WTC11 (cell line): Measurements from ENCODE around the gene ENTREP1. TPM values are rescaled to one million over a fixed set of nuclear protein-coding genes. Genes with fewer than 3 reads are reported as not detected.

Source experiments
- ATAC-seq: fragments of 200-7000 bp; cut with Tn5 transposase; 2 replicates; pipeline ENCODE4 v1.10.0; 2021; ENCODE audit warnings: mild to moderate bottlenecking, moderate library complexity
- CTCF ChIA-PET: fragments of 300-600 bp; sonication (Branson Sonifier 250); formaldehyde crosslinking; loops from one replicate; lab custom pipeline; 2021; ENCODE audit warnings: antibody characterized with exemption; lab: Charles Lee
- POLR2A ChIA-PET: fragments of 350-600 bp; sonication (Branson Sonifier 250); formaldehyde crosslinking; loops from one replicate; lab custom pipeline; 2021; ENCODE audit warnings: antibody characterized with exemption; lab: Charles Lee
- DNase-seq: peaks from one replicate; pipeline ENCODE4 v3.0.0; 2021; ENCODE audit warnings: low spot score
- H3K27ac Mint-ChIP-seq: 2 replicates; pipeline ENCODE4 v1.8.0; 2021; ENCODE audit warnings: mixed read lengths
- H3K27me3 Mint-ChIP-seq: 2 replicates; pipeline ENCODE4 v1.8.0; 2021; ENCODE audit warnings: low read depth, mild to moderate bottlenecking, moderate library complexity, mixed read lengths
- H3K36me3 Mint-ChIP-seq: 2 replicates; pipeline ENCODE4 v1.8.0; 2021; ENCODE audit warnings: mixed read lengths
- H3K4me1 Mint-ChIP-seq: 2 replicates; pipeline ENCODE4 v1.8.0; 2022; ENCODE audit warnings: mixed read lengths
- H3K4me3 Mint-ChIP-seq: 2 replicates; pipeline ENCODE4 v1.8.0; 2021; ENCODE audit warnings: mild to moderate bottlenecking, moderate library complexity, mixed read lengths
- H3K9me3 Mint-ChIP-seq: 2 replicates; pipeline ENCODE4 v1.8.0; 2021; ENCODE audit warnings: mixed read lengths
- CREB1 ChIP-seq: sonication (generic); formaldehyde crosslinking; IDR thresholded peaks from 2 replicates; pipeline ENCODE4 v1.8.0; 2023; ENCODE audit warnings: mild to moderate bottlenecking, missing genetic modification reagents
- CREM ChIP-seq: sonication (generic); formaldehyde crosslinking; IDR thresholded peaks from 2 replicates; pipeline ENCODE4 v1.8.1; 2022; ENCODE audit warnings: mild to moderate bottlenecking, missing genetic modification reagents, moderate library complexity
- JAZF1 ChIP-seq: fragments of 250-450 bp; sonication (Bioruptor Pico); IDR thresholded peaks from 2 replicates; pipeline ENCODE4 v1.9.0; 2021; ENCODE audit warnings: moderate library complexity, mild to moderate bottlenecking, inconsistent platforms
- JUN ChIP-seq: sonication (generic); formaldehyde crosslinking; IDR thresholded peaks from 2 replicates; pipeline ENCODE4 v1.8.0; 2023; ENCODE audit warnings: mild to moderate bottlenecking, missing genetic modification reagents
- NR2C2 ChIP-seq: sonication (generic); formaldehyde crosslinking; IDR thresholded peaks from 2 replicates; pipeline ENCODE4 v1.8.0; 2022; ENCODE audit warnings: mild to moderate bottlenecking, missing genetic modification reagents
- RELA ChIP-seq: sonication (generic); formaldehyde crosslinking; IDR thresholded peaks from 2 replicates; pipeline ENCODE4 v1.8.1; 2022; ENCODE audit warnings: missing genetic modification reagents, mild to moderate bottlenecking, borderline replicate concordance
- TEAD1 ChIP-seq: sonication (generic); formaldehyde crosslinking; IDR thresholded peaks from 2 replicates; pipeline ENCODE4 v1.8.0; 2022; ENCODE audit warnings: mild to moderate bottlenecking, missing genetic modification reagents
- ZNF121 ChIP-seq: sonication (generic); formaldehyde crosslinking; IDR thresholded peaks from 2 replicates; pipeline ENCODE4 v1.8.0; 2023; ENCODE audit warnings: missing genetic modification reagents
- total RNA-seq: library from RNA; stranded (reverse); gene quantifications from 3 replicates; pipeline ENCODE4 v1.2.3, GENCODE V29; 2021
- TF ChIP-seq, protein P1 (sequence below): sonication (generic); formaldehyde crosslinking; IDR thresholded peaks from 2 replicates; pipeline ENCODE4 v1.8.0; 2022; ENCODE audit warnings: mild to moderate bottlenecking, missing genetic modification reagents
- TF ChIP-seq, protein P2 (sequence below): sonication (generic); formaldehyde crosslinking; IDR thresholded peaks from 2 replicates; pipeline ENCODE4 v1.8.0; 2022; ENCODE audit warnings: mild to moderate bottlenecking, missing genetic modification reagents
- TF ChIP-seq, protein P3 (sequence below): sonication (generic); formaldehyde crosslinking; IDR thresholded peaks from 2 replicates; pipeline ENCODE4 v1.8.1; 2022; ENCODE audit warnings: missing genetic modification reagents, borderline replicate concordance
- TF ChIP-seq, protein P4 (sequence below): sonication (generic); formaldehyde crosslinking; IDR thresholded peaks from 2 replicates; pipeline ENCODE4 v1.8.1; 2023; ENCODE audit warnings: mild to moderate bottlenecking, missing genetic modification reagents
- TF ChIP-seq, protein P5 (sequence below): sonication (generic); formaldehyde crosslinking; IDR thresholded peaks from 2 replicates; pipeline ENCODE4 v1.8.1; 2022; ENCODE audit warnings: mild to moderate bottlenecking, moderate library complexity, missing genetic modification reagents
- TF ChIP-seq, protein P6 (sequence below): sonication (generic); formaldehyde crosslinking; IDR thresholded peaks from 2 replicates; pipeline ENCODE4 v1.8.0; 2023; ENCODE audit warnings: missing genetic modification reagents, mild to moderate bottlenecking, borderline replicate concordance
- TF ChIP-seq, protein P7 (sequence below): sonication (generic); formaldehyde crosslinking; IDR thresholded peaks from 2 replicates; pipeline ENCODE4 v1.8.1; 2023; ENCODE audit warnings: mild to moderate bottlenecking, moderate library complexity, missing genetic modification reagents
- TF ChIP-seq, protein P8 (sequence below): sonication (generic); formaldehyde crosslinking; IDR thresholded peaks from 2 replicates; pipeline ENCODE4 v1.8.1; 2022; ENCODE audit warnings: low read depth, mild to moderate bottlenecking, moderate library complexity, missing genetic modification reagents, borderline replicate concordance
- TF ChIP-seq, protein P9 (sequence below): fragments of 250-450 bp; sonication (Bioruptor Pico); IDR thresholded peaks from 2 replicates; pipeline ENCODE4 v1.9.0; 2021; ENCODE audit warnings: mild to moderate bottlenecking, borderline replicate concordance

The ENTREP1 gene
- total RNA-seq, 1 experiment from 2014 or later = 22.4 TPM

DNA sequence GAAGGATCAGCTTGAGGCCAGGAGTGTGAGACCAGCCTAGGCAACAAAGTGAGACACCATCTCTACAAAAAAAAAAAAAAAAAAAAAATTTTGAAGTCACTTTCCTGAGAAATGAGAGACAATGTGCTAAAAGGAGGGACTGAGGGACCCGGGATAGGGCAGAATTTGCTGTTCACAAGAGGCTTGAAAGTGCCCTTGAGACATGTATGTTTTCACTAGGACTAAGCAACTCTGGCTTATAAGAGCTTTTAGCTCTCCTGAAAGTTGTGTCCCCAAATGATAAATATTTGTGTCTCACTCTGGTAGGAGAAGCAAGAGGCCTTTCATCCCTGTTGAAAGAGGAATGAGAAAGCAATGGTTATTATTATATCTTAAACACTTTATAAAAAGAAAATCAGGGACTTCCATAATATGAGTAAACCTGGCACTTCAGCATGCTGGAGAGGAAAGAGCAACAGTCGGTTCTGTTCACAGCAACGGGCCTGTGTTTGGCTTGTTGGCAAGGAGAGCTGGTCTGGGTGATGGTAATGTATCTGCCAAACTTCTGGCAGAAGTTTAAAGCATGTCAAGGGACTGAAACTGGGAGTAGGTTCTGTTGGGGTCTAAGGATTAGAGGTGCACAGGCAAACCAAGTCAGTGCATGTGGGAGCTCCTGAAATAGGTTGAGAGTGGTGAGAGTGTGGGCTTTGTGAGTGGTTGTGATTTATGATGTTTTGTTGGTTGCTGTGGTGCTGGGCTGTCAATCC, 32.2 kb downstream of the ENTREP1 start:
- no peaks in the 10 kb centered on the region for H3K4me1 Mint-ChIP-seq
- peak overlapping the region; percentile 71; the same call in 1 of the 2 replicates for H3K27ac Mint-ChIP-seq
- ChIA-PET CTCF (no interaction called here), POLR2A (no interaction called here)
- DNase-seq (no peak), ATAC-seq (no peak)
- peaks cover 2% of the 10 kb centered on the region; the same call in 1 of the 2 replicates for H3K36me3 Mint-ChIP-seq
- no peaks in the 10 kb centered on the region for H3K27me3 Mint-ChIP-seq
- no peak overlapping the region for H3K4me3 Mint-ChIP-seq
- H3K9me3 Mint-ChIP-seq = no peaks in the 10 kb centered on the region
- TF ChIP-seq, protein P1, sequence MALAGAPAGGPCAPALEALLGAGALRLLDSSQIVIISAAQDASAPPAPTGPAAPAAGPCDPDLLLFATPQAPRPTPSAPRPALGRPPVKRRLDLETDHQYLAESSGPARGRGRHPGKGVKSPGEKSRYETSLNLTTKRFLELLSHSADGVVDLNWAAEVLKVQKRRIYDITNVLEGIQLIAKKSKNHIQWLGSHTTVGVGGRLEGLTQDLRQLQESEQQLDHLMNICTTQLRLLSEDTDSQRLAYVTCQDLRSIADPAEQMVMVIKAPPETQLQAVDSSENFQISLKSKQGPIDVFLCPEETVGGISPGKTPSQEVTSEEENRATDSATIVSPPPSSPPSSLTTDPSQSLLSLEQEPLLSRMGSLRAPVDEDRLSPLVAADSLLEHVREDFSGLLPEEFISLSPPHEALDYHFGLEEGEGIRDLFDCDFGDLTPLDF (CRISPR knock-in tag) = no peak
- TF ChIP-seq ZNF121 (CRISPR knock-in tag) = no peak
- TF ChIP-seq, protein P2, sequence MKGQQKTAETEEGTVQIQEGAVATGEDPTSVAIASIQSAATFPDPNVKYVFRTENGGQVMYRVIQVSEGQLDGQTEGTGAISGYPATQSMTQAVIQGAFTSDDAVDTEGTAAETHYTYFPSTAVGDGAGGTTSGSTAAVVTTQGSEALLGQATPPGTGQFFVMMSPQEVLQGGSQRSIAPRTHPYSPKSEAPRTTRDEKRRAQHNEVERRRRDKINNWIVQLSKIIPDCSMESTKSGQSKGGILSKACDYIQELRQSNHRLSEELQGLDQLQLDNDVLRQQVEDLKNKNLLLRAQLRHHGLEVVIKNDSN (CRISPR knock-in tag) = no peak
- TF ChIP-seq, protein P3, sequence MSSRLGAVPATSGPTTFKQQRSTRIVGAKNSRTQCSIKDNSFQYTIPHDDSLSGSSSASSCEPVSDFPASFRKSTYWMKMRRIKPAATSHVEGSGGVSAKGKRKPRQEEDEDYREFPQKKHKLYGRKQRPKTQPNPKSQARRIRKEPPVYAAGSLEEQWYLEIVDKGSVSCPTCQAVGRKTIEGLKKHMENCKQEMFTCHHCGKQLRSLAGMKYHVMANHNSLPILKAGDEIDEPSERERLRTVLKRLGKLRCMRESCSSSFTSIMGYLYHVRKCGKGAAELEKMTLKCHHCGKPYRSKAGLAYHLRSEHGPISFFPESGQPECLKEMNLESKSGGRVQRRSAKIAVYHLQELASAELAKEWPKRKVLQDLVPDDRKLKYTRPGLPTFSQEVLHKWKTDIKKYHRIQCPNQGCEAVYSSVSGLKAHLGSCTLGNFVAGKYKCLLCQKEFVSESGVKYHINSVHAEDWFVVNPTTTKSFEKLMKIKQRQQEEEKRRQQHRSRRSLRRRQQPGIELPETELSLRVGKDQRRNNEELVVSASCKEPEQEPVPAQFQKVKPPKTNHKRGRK = no peak
- TF ChIP-seq, protein P4, sequence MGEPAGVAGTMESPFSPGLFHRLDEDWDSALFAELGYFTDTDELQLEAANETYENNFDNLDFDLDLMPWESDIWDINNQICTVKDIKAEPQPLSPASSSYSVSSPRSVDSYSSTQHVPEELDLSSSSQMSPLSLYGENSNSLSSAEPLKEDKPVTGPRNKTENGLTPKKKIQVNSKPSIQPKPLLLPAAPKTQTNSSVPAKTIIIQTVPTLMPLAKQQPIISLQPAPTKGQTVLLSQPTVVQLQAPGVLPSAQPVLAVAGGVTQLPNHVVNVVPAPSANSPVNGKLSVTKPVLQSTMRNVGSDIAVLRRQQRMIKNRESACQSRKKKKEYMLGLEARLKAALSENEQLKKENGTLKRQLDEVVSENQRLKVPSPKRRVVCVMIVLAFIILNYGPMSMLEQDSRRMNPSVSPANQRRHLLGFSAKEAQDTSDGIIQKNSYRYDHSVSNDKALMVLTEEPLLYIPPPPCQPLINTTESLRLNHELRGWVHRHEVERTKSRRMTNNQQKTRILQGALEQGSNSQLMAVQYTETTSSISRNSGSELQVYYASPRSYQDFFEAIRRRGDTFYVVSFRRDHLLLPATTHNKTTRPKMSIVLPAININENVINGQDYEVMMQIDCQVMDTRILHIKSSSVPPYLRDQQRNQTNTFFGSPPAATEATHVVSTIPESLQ (CRISPR knock-in tag) = no peak
- TF ChIP-seq NR2C2 (CRISPR knock-in tag) = no peak
- TF ChIP-seq CREB1 (CRISPR knock-in tag) = no peak
- TF ChIP-seq, protein P5, sequence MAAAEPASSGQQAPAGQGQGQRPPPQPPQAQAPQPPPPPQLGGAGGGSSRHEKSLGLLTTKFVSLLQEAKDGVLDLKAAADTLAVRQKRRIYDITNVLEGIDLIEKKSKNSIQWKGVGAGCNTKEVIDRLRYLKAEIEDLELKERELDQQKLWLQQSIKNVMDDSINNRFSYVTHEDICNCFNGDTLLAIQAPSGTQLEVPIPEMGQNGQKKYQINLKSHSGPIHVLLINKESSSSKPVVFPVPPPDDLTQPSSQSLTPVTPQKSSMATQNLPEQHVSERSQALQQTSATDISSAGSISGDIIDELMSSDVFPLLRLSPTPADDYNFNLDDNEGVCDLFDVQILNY = no peak
- TF ChIP-seq RELA = no peak
- TF ChIP-seq, protein P6, sequence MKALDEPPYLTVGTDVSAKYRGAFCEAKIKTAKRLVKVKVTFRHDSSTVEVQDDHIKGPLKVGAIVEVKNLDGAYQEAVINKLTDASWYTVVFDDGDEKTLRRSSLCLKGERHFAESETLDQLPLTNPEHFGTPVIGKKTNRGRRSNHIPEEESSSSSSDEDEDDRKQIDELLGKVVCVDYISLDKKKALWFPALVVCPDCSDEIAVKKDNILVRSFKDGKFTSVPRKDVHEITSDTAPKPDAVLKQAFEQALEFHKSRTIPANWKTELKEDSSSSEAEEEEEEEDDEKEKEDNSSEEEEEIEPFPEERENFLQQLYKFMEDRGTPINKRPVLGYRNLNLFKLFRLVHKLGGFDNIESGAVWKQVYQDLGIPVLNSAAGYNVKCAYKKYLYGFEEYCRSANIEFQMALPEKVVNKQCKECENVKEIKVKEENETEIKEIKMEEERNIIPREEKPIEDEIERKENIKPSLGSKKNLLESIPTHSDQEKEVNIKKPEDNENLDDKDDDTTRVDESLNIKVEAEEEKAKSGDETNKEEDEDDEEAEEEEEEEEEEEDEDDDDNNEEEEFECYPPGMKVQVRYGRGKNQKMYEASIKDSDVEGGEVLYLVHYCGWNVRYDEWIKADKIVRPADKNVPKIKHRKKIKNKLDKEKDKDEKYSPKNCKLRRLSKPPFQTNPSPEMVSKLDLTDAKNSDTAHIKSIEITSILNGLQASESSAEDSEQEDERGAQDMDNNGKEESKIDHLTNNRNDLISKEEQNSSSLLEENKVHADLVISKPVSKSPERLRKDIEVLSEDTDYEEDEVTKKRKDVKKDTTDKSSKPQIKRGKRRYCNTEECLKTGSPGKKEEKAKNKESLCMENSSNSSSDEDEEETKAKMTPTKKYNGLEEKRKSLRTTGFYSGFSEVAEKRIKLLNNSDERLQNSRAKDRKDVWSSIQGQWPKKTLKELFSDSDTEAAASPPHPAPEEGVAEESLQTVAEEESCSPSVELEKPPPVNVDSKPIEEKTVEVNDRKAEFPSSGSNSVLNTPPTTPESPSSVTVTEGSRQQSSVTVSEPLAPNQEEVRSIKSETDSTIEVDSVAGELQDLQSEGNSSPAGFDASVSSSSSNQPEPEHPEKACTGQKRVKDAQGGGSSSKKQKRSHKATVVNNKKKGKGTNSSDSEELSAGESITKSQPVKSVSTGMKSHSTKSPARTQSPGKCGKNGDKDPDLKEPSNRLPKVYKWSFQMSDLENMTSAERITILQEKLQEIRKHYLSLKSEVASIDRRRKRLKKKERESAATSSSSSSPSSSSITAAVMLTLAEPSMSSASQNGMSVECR (CRISPR knock-in tag) = no peak
- no peak for TF ChIP-seq JAZF1 (CRISPR knock-in tag)
- no peak for TF ChIP-seq TEAD1
- TF ChIP-seq CREM = no peak
- TF ChIP-seq JUN (CRISPR knock-in tag) = no peak
- TF ChIP-seq, protein P7, sequence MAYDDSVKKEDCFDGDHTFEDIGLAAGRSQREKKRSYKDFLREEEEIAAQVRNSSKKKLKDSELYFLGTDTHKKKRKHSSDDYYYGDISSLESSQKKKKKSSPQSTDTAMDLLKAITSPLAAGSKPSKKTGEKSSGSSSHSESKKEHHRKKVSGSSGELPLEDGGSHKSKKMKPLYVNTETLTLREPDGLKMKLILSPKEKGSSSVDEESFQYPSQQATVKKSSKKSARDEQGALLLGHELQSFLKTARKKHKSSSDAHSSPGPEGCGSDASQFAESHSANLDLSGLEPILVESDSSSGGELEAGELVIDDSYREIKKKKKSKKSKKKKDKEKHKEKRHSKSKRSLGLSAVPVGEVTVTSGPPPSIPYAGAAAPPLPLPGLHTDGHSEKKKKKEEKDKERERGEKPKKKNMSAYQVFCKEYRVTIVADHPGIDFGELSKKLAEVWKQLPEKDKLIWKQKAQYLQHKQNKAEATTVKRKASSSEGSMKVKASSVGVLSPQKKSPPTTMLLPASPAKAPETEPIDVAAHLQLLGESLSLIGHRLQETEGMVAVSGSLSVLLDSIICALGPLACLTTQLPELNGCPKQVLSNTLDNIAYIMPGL (CRISPR knock-in tag) = no peak
- TF ChIP-seq, protein P8, sequence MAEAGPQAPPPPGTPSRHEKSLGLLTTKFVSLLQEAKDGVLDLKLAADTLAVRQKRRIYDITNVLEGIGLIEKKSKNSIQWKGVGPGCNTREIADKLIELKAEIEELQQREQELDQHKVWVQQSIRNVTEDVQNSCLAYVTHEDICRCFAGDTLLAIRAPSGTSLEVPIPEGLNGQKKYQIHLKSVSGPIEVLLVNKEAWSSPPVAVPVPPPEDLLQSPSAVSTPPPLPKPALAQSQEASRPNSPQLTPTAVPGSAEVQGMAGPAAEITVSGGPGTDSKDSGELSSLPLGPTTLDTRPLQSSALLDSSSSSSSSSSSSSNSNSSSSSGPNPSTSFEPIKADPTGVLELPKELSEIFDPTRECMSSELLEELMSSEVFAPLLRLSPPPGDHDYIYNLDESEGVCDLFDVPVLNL (CRISPR knock-in tag) = no peak
- TF ChIP-seq, protein P9, sequence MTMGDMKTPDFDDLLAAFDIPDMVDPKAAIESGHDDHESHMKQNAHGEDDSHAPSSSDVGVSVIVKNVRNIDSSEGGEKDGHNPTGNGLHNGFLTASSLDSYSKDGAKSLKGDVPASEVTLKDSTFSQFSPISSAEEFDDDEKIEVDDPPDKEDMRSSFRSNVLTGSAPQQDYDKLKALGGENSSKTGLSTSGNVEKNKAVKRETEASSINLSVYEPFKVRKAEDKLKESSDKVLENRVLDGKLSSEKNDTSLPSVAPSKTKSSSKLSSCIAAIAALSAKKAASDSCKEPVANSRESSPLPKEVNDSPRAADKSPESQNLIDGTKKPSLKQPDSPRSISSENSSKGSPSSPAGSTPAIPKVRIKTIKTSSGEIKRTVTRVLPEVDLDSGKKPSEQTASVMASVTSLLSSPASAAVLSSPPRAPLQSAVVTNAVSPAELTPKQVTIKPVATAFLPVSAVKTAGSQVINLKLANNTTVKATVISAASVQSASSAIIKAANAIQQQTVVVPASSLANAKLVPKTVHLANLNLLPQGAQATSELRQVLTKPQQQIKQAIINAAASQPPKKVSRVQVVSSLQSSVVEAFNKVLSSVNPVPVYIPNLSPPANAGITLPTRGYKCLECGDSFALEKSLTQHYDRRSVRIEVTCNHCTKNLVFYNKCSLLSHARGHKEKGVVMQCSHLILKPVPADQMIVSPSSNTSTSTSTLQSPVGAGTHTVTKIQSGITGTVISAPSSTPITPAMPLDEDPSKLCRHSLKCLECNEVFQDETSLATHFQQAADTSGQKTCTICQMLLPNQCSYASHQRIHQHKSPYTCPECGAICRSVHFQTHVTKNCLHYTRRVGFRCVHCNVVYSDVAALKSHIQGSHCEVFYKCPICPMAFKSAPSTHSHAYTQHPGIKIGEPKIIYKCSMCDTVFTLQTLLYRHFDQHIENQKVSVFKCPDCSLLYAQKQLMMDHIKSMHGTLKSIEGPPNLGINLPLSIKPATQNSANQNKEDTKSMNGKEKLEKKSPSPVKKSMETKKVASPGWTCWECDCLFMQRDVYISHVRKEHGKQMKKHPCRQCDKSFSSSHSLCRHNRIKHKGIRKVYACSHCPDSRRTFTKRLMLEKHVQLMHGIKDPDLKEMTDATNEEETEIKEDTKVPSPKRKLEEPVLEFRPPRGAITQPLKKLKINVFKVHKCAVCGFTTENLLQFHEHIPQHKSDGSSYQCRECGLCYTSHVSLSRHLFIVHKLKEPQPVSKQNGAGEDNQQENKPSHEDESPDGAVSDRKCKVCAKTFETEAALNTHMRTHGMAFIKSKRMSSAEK = no peak
